ENCODE results near the gene GPRC5C.

DNA sequence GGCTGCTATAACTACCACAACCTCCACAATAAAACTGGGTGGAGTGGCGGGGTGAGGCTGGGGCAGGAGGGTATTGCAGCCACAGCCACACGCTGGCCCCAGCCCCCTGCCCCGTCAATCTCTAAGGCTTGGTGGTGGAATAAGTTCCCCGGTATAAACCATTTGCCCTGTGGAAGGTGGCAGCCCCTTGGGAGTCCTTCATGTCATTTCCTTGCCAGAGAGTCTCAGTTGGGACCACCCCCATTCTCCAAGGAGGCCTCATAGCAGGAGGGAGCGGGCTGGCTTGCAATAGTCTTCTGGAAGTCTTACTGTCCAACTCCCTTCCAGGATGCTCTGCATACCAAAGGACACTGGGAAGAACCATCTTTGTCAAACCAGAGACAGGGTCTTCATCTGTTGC lies 54.0 kb downstream of the GPRC5C start:
- TF ChIP-seq, protein P1, sequence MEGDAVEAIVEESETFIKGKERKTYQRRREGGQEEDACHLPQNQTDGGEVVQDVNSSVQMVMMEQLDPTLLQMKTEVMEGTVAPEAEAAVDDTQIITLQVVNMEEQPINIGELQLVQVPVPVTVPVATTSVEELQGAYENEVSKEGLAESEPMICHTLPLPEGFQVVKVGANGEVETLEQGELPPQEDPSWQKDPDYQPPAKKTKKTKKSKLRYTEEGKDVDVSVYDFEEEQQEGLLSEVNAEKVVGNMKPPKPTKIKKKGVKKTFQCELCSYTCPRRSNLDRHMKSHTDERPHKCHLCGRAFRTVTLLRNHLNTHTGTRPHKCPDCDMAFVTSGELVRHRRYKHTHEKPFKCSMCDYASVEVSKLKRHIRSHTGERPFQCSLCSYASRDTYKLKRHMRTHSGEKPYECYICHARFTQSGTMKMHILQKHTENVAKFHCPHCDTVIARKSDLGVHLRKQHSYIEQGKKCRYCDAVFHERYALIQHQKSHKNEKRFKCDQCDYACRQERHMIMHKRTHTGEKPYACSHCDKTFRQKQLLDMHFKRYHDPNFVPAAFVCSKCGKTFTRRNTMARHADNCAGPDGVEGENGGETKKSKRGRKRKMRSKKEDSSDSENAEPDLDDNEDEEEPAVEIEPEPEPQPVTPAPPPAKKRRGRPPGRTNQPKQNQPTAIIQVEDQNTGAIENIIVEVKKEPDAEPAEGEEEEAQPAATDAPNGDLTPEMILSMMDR (IDR thresholded peaks at IDR 0.05) = no peak
- no peak for TF ChIP-seq ZFP36 (IDR thresholded peaks at IDR 0.05; ENCODE audit: borderline replicate concordance, partially characterized antibody)
- TF ChIP-seq, protein P2, sequence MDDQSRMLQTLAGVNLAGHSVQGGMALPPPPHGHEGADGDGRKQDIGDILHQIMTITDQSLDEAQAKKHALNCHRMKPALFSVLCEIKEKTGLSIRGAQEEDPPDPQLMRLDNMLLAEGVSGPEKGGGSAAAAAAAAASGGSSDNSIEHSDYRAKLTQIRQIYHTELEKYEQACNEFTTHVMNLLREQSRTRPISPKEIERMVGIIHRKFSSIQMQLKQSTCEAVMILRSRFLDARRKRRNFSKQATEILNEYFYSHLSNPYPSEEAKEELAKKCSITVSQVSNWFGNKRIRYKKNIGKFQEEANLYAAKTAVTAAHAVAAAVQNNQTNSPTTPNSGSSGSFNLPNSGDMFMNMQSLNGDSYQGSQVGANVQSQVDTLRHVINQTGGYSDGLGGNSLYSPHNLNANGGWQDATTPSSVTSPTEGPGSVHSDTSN (IDR thresholded peaks at IDR 0.05) = no peak
- TF ChIP-seq, protein P3, sequence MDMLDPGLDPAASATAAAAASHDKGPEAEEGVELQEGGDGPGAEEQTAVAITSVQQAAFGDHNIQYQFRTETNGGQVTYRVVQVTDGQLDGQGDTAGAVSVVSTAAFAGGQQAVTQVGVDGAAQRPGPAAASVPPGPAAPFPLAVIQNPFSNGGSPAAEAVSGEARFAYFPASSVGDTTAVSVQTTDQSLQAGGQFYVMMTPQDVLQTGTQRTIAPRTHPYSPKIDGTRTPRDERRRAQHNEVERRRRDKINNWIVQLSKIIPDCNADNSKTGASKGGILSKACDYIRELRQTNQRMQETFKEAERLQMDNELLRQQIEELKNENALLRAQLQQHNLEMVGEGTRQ (IDR thresholded peaks at IDR 0.05) = no peak
